ENCODE results near the gene MT1G.

The MT1G gene

DNA sequence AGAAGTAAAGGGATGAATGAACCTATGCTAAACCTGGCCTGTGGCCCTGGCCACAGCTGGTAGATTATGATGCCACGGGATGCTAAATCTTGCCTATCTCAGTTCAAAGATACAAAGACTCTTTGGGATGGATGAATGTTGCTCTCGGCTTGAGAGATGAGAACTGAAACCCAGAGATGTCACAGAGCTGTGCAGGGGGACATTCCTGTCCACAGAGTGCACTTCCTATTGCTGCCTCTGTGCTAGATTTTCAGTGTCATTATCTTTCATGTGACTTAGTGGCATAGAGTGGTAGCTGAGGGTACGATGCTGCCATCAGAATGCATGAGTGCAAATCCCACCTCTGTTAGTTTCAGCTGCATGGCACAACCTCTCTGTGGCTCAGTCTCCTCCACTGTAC, 37.7 kb downstream of the MT1G start:
- TF ChIP-seq, protein P1, sequence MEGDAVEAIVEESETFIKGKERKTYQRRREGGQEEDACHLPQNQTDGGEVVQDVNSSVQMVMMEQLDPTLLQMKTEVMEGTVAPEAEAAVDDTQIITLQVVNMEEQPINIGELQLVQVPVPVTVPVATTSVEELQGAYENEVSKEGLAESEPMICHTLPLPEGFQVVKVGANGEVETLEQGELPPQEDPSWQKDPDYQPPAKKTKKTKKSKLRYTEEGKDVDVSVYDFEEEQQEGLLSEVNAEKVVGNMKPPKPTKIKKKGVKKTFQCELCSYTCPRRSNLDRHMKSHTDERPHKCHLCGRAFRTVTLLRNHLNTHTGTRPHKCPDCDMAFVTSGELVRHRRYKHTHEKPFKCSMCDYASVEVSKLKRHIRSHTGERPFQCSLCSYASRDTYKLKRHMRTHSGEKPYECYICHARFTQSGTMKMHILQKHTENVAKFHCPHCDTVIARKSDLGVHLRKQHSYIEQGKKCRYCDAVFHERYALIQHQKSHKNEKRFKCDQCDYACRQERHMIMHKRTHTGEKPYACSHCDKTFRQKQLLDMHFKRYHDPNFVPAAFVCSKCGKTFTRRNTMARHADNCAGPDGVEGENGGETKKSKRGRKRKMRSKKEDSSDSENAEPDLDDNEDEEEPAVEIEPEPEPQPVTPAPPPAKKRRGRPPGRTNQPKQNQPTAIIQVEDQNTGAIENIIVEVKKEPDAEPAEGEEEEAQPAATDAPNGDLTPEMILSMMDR (IDR thresholded peaks at IDR 0.05; ENCODE audit: control insufficient read depth, insufficient read depth, low read depth, low read length, missing control alignments): no peak
- no peak overlapping the region for H3K4me3 ChIP-seq (ENCODE audit: control insufficient read depth, low read depth, low read length)
- DNase-seq (ENCODE audit: low read depth): no peak

DNA sequence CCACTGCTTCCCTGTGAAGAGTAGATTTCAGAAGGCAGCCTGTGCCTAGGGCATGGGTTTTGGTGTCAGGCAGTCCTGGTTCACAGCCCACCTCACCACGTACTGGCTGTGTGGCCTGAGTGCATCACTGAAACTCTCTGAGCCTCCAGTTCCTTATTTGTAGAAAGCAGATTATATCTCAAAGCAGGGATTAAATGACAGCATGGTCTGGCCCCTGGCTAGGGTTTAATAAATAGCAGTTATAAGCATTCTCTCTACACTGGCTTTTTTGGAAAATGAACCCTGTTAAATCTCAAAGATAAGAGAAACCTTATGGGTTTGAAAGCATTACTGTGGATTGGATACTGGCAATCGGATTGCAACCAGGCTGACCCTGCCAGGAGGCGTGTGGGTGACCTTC, 38.3 kb downstream of the MT1G start:
- TF ChIP-seq, protein P1 (IDR thresholded peaks at IDR 0.05; ENCODE audit: control insufficient read depth, insufficient read depth, low read depth, low read length, missing control alignments): no peak
- H3K4me3 ChIP-seq (ENCODE audit: control insufficient read depth, low read depth, low read length): no peak overlapping the region
- no peak for DNase-seq (ENCODE audit: low read depth)

DNA sequence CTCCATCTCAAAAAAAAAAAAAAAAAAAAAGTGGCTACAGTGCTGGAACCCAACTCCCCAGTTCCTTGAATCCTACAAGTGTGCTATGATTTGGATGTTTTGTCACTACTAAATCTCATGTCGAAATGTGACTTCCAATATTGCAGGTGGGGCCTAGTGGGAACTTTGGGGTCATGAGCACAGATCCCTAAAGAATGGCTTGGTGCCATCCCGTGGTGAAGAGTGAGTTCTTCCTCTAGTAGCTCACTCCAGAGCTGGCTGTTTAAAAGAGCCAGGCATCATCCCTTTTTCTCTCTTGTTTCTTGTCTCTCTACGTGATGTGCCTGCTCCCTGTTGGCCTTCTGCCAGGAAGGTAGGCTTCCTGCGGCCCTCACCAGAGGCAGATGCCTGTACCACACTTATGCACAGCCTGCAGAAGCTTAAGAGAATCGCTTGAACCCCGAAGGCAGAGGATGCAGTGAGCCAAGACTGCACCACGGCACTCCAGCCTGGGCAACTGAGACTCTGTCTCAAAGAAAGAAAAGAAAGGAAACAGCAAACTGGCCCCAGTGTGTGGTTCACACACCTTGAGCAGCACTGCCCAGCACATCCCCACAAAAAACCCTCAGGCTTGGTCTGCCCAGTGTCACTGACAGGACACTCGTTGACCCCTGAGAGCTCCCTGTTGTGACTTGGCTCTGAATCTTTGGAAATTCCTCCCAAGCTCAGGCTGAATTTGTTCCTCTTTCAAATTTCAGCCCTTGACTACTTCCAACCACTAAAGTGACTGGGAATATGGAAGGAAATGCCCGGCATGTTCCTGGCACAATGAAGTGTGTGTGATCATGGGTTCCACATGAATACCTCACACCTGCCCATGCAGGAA, 39.1 kb downstream of the MT1G start:
- TF ChIP-seq, protein P1 (IDR thresholded peaks at IDR 0.05; ENCODE audit: control insufficient read depth, insufficient read depth, low read depth, low read length, missing control alignments): no peak
- no peak overlapping the region for H3K4me3 ChIP-seq (ENCODE audit: control insufficient read depth, low read depth, low read length)
- no peak for DNase-seq (ENCODE audit: low read depth)

DNA sequence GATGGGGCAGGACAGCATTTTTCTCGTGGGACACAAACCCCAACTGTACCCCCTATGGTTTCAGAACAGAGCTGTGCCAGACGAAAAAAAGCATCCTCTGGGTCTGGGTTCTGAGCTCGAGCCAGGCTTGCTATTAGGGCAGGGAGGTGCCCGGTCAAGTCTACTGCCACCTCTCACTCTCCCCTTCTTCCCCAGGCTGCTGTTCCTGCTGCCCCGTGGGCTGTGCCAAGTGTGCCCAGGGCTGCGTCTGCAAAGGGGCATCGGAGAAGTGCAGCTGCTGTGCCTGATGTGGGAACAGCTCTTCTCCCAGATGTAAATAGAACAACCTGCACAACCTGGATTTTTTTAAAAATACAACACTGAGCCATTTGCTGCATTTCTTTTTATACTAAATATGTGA, 41.2 kb downstream of the MT1G start:
- H3K4me3 ChIP-seq (ENCODE audit: control insufficient read depth, low read depth, low read length): peak overlapping the region; percentile 81
- DNase-seq (ENCODE audit: low read depth): no peak
- TF ChIP-seq, protein P1 (IDR thresholded peaks at IDR 0.05; ENCODE audit: control insufficient read depth, insufficient read depth, low read depth, low read length, missing control alignments): no peak

DNA sequence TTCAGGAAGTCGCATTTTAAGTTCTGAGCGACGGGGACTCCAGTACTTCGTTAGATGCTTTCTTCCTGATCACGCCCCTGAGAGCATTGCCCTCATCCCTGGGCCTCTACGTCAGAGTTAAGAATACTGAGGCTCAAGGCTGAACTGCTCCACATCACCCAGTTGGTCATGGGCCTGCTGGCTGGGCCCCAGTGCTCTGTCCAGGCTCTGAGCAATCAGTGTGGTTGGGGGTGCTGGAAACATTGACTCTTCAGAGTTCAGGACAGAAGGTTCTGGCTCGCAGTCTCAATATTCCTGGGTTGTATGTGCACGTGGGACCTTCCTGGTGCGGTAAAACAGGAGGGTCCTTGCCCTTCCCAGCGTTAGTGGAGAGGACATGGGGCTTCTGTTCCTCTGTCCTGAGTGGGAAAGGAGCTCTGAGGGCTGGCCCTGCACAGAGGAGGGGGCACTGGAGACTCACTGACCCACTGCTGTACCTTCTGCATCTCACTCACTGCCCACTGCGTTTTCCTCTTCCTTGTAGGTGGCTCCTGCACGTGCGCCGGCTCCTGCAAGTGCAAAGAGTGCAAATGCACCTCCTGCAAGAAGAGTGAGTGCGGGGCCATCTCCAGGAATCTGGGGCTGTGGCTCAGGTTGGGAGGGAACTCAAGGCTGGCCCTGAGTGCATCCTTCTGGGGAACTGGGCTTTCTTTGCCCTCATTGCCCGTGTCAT, 41.8 kb downstream of the MT1G start:
- TF ChIP-seq, protein P1 (IDR thresholded peaks at IDR 0.05; ENCODE audit: control insufficient read depth, insufficient read depth, low read depth, low read length, missing control alignments): no peak
- peak; percentile 51 for DNase-seq (ENCODE audit: low read depth)
- H3K4me3 ChIP-seq (ENCODE audit: control insufficient read depth, low read depth, low read length): peak overlapping the region; percentile 81

DNA sequence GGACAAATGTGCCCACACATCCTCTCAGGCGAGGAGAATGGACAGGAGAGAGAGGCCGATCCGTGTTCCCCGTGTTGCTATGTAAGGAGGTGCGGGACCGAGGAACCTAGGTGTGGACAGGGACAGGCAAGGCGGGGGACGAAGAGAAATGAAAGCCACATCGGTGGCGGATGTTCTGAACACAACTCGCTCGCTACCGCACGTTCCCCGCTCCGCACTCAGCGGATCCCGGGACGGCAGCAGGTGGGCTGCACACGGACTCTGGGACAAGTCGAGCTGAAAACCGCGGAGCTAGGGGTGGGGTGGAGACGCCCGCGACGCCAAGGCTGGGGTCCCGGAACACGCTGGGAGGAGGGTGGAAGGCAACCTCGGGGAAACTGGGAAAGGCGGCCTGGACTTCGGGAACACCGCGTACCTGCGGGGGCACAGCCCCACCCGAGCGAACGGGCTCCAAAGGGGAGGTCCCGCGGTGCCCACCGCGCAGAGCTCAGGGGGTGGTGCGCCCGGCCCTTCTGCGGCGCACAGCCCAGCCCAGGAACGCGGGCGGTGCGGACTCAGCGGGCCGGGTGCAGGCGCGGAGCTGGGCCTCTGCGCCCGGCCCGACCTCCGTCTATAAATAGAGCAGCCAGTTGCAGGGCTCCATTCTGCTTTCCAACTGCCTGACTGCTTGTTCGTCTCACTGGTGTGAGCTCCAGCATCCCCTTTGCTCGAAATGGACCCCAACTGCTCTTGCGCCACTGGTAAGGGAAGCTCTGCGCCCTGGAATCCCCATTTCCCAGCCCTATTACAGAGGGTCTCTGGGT, 42.5 kb downstream of the MT1G start, which contains the start of gene MT1E:
Gene MT1E, plus strand, starts transcription at position 642 of the 803 bp plus-strand sequence. Its CDS starts 71 bp downstream, at position 713.
- TF ChIP-seq, protein P1 (IDR thresholded peaks at IDR 0.05; ENCODE audit: control insufficient read depth, insufficient read depth, low read depth, low read length, missing control alignments): no peak
- H3K4me3 ChIP-seq (ENCODE audit: control insufficient read depth, low read depth, low read length): peak within 1 kb of the TSS; percentile 81
- peak; percentile 20 for DNase-seq (ENCODE audit: low read depth)
